Measurements from ENCODE around the gene CTNNB1.

DNA sequence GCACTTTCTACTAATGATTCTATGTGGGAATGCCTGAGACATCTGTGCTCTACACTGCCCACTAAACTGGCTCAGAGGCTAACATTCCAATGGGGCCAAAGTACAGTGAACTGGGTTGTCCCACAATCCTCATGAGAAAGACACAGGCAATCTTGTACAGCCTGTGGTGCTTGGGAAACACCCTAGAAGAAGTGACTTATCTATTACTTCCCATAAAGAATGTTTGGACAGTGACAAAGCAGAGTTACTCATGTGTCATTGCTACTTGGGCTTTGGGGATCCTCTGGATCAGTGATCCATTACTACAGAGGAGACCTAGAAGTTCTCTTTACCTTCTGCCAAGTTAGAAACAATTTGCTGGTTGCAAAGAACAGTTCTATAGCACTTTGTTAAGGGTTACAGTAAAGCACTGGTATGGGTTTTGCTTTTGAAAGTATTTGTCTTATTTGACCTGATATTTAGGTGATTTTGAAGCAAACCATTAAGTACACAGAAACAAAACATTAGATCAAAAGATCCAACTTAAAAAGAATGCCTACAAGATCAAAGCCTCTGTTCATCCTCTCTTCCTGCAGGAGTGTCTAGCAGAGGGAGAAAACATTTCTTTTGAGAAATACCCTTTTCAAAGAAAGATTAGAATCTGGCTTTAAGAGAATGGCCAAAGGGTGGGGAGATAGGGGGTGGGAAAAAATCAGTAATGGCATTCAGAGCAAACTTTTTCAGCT is 75.8 kb downstream of the CTNNB1 start:
- TF ChIP-seq, protein P1, sequence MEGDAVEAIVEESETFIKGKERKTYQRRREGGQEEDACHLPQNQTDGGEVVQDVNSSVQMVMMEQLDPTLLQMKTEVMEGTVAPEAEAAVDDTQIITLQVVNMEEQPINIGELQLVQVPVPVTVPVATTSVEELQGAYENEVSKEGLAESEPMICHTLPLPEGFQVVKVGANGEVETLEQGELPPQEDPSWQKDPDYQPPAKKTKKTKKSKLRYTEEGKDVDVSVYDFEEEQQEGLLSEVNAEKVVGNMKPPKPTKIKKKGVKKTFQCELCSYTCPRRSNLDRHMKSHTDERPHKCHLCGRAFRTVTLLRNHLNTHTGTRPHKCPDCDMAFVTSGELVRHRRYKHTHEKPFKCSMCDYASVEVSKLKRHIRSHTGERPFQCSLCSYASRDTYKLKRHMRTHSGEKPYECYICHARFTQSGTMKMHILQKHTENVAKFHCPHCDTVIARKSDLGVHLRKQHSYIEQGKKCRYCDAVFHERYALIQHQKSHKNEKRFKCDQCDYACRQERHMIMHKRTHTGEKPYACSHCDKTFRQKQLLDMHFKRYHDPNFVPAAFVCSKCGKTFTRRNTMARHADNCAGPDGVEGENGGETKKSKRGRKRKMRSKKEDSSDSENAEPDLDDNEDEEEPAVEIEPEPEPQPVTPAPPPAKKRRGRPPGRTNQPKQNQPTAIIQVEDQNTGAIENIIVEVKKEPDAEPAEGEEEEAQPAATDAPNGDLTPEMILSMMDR (IDR thresholded peaks at IDR 0.05; ENCODE audit: low read depth, low read length) = no peak
- TF ChIP-seq POLR2A (IDR thresholded peaks at IDR 0.05; ENCODE audit: extremely low read depth, insufficient read length) = no peak
